ENCODE results near the gene SDHAF4. TPM values are rescaled to one million over a fixed set of nuclear protein-coding genes. Genes with fewer than 3 reads are reported as not detected.

The SDHAF4 gene
- total RNA-seq, result 7.5 and 9.3 TPM in 2 replicates

DNA sequence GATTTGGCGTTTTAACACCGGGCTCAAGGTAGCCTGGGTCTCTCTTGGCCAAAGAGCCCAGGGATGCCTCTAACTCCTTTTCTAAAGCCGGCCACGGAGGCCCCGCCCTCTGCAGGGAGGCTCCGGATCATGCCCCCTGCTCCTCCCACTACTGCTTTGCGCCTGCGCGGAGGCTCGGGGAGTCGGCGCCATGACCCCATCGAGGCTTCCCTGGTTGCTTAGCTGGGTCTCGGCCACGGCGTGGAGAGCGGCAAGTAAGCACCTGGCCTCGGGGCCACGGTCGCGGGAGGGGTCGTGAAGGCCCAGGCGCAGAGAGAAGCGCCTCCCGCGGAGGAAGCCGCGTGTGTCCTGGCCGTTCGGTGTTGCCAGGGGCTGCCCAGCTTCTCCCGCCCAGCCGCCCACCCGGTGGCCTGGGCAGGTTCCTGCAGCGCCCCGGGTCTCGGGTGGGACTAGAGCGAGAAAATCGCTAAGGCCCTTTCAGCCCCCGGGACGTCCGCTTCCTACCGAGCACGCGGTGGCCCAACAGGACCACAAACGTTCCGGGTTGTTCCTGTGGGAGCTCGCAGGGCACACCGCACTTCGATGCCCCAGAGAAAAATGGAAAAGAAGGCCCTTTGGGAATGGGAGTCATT is at the start of gene SDHAF4:
Gene SDHAF4, plus strand, starts transcription at position 180 of the 632 bp plus-strand sequence. Its CDS starts 11 bp downstream, at position 191.

Other genes starting within 250 kb of the SDHAF4 start
- 21.2 and 24.3 TPM in 2 replicates for gene FAM135A, start 153.4 kb upstream of the SDHAF4 start, total RNA-seq
- gene SMAP1, start 101.0 kb downstream of the SDHAF4 start, total RNA-seq, result 30.6 and 37.8 TPM in 2 replicates